ENCODE measurements around the gene MAGEA1. TPM values are rescaled to one million over a fixed set of nuclear protein-coding genes. Genes with fewer than 3 reads are reported as not detected.
"Not testable (repeated sequence)": the region's sequence is repeated elsewhere in the genome, so short reads cannot be mapped to it uniquely, and the experiment has no call there.

MAGEA1 gene
- total and polyA plus RNA-seq, 2 donors (not counting 3 experiments of a cell fraction or from before 2014, with no cell fraction given), result not detected

DNA sequence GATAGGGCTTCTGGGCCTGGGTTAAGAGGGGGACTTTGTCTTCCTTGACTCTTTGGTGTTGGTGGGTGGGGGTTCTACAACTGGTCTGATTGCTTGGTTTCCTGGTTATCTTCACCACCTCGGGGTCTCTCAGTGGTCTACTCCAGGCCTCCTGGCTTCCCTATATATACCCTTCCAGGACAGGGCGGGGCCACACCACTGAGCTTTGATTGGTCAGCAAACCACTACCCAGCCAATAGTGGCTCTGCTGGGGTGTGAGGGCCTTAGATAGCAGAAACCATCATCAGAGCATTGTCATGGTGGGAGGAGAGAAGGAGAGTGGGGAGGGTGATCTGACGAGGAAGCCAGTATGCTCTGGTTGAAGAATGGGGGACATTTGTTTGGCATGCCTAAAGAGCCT is 14.4 kb upstream of the MAGEA1 start:
- no peak for TF ChIP-seq EZH2 (IDR thresholded peaks at IDR 0.05; ENCODE audit: borderline replicate concordance, low read depth, low read length, severe bottlenecking)
- TF ChIP-seq, protein P1, sequence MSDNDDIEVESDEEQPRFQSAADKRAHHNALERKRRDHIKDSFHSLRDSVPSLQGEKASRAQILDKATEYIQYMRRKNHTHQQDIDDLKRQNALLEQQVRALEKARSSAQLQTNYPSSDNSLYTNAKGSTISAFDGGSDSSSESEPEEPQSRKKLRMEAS (IDR thresholded peaks at IDR 0.05; ENCODE audit: insufficient read depth, insufficient read length), result no peak
- no peak for TF ChIP-seq JUN (IDR thresholded peaks at IDR 0.05; ENCODE audit: borderline replicate concordance, insufficient read depth, insufficient read length, low read depth)
- no peak for TF ChIP-seq POLR2A (IDR thresholded peaks at IDR 0.05; ENCODE audit: low read depth, low read length)
- TF ChIP-seq, protein P2, sequence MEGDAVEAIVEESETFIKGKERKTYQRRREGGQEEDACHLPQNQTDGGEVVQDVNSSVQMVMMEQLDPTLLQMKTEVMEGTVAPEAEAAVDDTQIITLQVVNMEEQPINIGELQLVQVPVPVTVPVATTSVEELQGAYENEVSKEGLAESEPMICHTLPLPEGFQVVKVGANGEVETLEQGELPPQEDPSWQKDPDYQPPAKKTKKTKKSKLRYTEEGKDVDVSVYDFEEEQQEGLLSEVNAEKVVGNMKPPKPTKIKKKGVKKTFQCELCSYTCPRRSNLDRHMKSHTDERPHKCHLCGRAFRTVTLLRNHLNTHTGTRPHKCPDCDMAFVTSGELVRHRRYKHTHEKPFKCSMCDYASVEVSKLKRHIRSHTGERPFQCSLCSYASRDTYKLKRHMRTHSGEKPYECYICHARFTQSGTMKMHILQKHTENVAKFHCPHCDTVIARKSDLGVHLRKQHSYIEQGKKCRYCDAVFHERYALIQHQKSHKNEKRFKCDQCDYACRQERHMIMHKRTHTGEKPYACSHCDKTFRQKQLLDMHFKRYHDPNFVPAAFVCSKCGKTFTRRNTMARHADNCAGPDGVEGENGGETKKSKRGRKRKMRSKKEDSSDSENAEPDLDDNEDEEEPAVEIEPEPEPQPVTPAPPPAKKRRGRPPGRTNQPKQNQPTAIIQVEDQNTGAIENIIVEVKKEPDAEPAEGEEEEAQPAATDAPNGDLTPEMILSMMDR (IDR thresholded peaks at IDR 0.05; ENCODE audit: extremely low read depth in 1 of 2, insufficient read depth in 1 of 2, low read depth in 1 of 2, low read length in 2 of 2), result no peak
- TF ChIP-seq FOS (IDR thresholded peaks at IDR 0.05; ENCODE audit: borderline replicate concordance, insufficient read depth, low read length), result no peak
- no peak for TF ChIP-seq GATA2 (IDR thresholded peaks at IDR 0.05; ENCODE audit: insufficient read depth, insufficient read length, low read depth, low read length)
- TF ChIP-seq MYC (IDR thresholded peaks at IDR 0.05; ENCODE audit: low read depth, low read length), result no peak
- no peak for TF ChIP-seq POLR2AphosphoS5 (IDR thresholded peaks at IDR 0.05; ENCODE audit: insufficient read depth, low read depth, low read length)
- H3K79me2 ChIP-seq (ENCODE audit: control insufficient read depth, insufficient read depth, low read length), result no peaks in the 10 kb centered on the region
- BruUV-seq (replicated peaks), result no TSS peak
- H3K4me3 ChIP-seq (replicated peaks in 1 of 3; ENCODE audit: insufficient read depth in 1 of 3, low read depth in 1 of 3, low read length in 3 of 3), result no peak overlapping the region
- no peaks in the 10 kb centered on the region for H3K9me1 ChIP-seq (replicated peaks; ENCODE audit: control insufficient read depth, extremely low read depth, insufficient read depth, low read length)
- no peak overlapping the region for H3K27ac ChIP-seq (ENCODE audit: insufficient read depth, low read depth, low read length)
- H3K4me2 ChIP-seq (ENCODE audit: insufficient read depth, low read length), result no peak overlapping the region
- H2AFZ ChIP-seq (ENCODE audit: low read depth, low read length), result no peak overlapping the region
- H3K9ac ChIP-seq (replicated peaks; ENCODE audit: extremely low read depth, insufficient read depth, low read length), result no peak overlapping the region
- ChIA-PET POLR2A (no interaction called here), CTCF (no interaction called here)
- intact Hi-C loops (cut with micrococcal nuclease), result no loop called here
- dilution Hi-C loops (cut with MboI; ENCODE audit: extremely low pct_ligation_motif_present, low sequenced_read_pairs), result no loop called here
- FAIRE-seq (no peak), DNase-seq (ENCODE audit: low read depth, low spot score) (no peak)
- no peaks in the 10 kb centered on the region for H3K36me3 ChIP-seq (ENCODE audit: control insufficient read depth in 2 of 2, extremely low read depth in 1 of 2, insufficient read depth in 2 of 2, low read length in 2 of 2)
- no peaks in the 10 kb centered on the region for H3K4me1 ChIP-seq (ENCODE audit: control insufficient read depth, extremely low read depth, insufficient read depth, low read length)
- H3K27me3 ChIP-seq (ENCODE audit: control insufficient read depth in 2 of 2, insufficient read depth in 2 of 2, low read length in 2 of 2), result no peaks in the 10 kb centered on the region
- no peaks in the 10 kb centered on the region for H4K20me1 ChIP-seq (replicated peaks; ENCODE audit: control insufficient read depth, extremely low read depth, insufficient read depth, low read length)
- no peaks in the 10 kb centered on the region for H3K9me3 ChIP-seq (replicated peaks; ENCODE audit: control insufficient read depth, insufficient read depth, low read length)

DNA sequence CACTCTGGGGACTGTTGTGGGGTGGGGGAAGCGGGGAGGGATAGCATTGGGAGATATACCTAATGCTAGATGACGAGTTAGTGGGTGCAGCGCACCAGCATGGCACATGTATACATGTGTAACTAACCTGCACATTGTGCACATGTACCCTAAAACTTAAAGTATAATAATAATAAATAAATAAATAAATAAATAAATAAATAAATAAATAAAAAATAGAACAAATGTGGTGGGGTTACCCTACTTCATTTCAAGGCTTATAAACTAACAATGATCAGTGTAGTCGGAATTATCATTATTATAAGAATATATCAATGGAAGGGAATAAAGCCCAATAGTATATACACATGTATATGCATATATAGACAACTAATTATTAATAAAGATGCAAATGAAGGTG is 10.7 kb upstream of the MAGEA1 start:
- H3K9me3 ChIP-seq (replicated peaks; ENCODE audit: control insufficient read depth, insufficient read depth, low read length); H2AFZ ChIP-seq (ENCODE audit: low read depth, low read length); H3K27me3 ChIP-seq (ENCODE audit: control insufficient read depth in 2 of 2, insufficient read depth in 2 of 2, low read length in 2 of 2); H3K36me3 ChIP-seq (ENCODE audit: control insufficient read depth in 2 of 2, extremely low read depth in 1 of 2, insufficient read depth in 2 of 2, low read length in 2 of 2); H3K4me1 ChIP-seq (ENCODE audit: control insufficient read depth, extremely low read depth, insufficient read depth, low read length); POLR2A ChIA-PET; H3K4me3 ChIP-seq (replicated peaks in 1 of 3; ENCODE audit: insufficient read depth in 1 of 3, low read depth in 1 of 3, low read length in 3 of 3); intact Hi-C loops (cut with micrococcal nuclease); H3K9me1 ChIP-seq (replicated peaks; ENCODE audit: control insufficient read depth, extremely low read depth, insufficient read depth, low read length); H3K27ac ChIP-seq (ENCODE audit: insufficient read depth, low read depth, low read length); H4K20me1 ChIP-seq (replicated peaks; ENCODE audit: control insufficient read depth, extremely low read depth, insufficient read depth, low read length); BruUV-seq (replicated peaks); FAIRE-seq; H3K4me2 ChIP-seq (ENCODE audit: insufficient read depth, low read length); H3K9ac ChIP-seq (replicated peaks; ENCODE audit: extremely low read depth, insufficient read depth, low read length); CTCF ChIA-PET; DNase-seq (ENCODE audit: low read depth, low spot score); dilution Hi-C loops (cut with MboI; ENCODE audit: extremely low pct_ligation_motif_present, low sequenced_read_pairs); H3K79me2 ChIP-seq (ENCODE audit: control insufficient read depth, insufficient read depth, low read length): not testable (repeated sequence)

Measured in endothelial cell of umbilical vein (primary cell).